Muscle of back (tissue), 11 donors: ENCODE results near the gene ZFP36L1. TPM values are rescaled to one million over a fixed set of nuclear protein-coding genes. Genes with fewer than 3 reads are reported as not detected.
A peak's percentile ranks its signal among the peaks of the same experiment; 100 is the strongest.

Source experiments
- DNase-seq, 3 donors: peaks; one replicate each; pipeline versions ENCODE4 v3.0.0 to v3.0.0-alpha.2; 2013
- polyA plus RNA-seq, 10 donors: library from polyadenylated mRNA; unstranded; fragments of 120-200 nt; gene quantifications; one replicate each; pipeline ENCODE4 v1.2.1, GENCODE V29; 2013; ENCODE audit not compliant: insufficient read length in 10 of 10

Gene ZFP36L1
- polyA plus RNA-seq, 10 donors: 149 to 235 (median 191) TPM

GRCh38 chr14:68817506-68818212 is 24.8 kb upstream of the ZFP36L1 start:
- peak in 1 of 3 donors; percentile 30 for DNase-seq

- DNase-seq: no peak
These were observed 24.1 kb upstream of the ZFP36L1 start for GRCh38 chr14:68816943-68817430.

DNA sequence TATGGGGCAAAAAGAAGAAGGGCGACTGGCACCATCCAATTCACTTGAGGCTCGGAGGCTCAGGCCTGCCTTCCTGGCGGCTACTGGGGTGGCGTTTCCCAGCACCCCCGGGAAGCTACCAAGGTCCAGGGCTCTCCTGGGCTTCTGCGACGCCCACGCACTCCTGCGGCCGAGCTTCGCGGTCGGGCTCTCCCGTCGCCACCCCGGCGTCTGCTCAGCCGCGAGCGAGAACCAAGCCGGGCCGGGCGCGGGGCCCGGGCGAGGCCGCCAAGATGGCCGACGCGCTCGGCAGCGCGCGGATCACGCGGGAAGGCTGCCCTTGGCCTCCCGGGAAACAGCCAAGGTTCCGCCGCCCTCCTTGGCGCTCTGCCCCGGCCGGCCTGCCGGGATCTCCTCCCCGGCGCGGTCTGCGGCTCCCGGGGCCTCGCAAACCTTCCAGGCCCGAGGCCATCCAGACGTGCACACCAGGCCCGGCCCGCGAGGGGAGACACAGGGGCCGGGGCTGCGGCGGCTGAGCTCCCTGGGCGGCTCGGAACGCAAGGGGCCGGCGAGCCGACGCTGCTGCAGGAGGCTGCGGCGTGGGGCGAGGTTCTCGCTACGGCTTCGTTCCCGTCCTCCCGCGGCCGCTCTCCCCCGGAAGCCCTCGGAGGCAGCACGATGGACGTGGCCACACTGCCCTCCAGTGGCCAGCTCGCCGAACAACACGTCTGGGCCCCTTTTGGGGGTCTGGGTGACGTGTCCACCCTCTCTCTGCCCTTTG is 23.5 kb upstream of the ZFP36L1 start:
- peak; percentile 91 to 98 (median 93) for DNase-seq

- DNase-seq: peak in 1 of 3 donors; percentile 35
These were observed 22.7 kb upstream of the ZFP36L1 start for GRCh38 chr14:68815298-68816182.

DNA sequence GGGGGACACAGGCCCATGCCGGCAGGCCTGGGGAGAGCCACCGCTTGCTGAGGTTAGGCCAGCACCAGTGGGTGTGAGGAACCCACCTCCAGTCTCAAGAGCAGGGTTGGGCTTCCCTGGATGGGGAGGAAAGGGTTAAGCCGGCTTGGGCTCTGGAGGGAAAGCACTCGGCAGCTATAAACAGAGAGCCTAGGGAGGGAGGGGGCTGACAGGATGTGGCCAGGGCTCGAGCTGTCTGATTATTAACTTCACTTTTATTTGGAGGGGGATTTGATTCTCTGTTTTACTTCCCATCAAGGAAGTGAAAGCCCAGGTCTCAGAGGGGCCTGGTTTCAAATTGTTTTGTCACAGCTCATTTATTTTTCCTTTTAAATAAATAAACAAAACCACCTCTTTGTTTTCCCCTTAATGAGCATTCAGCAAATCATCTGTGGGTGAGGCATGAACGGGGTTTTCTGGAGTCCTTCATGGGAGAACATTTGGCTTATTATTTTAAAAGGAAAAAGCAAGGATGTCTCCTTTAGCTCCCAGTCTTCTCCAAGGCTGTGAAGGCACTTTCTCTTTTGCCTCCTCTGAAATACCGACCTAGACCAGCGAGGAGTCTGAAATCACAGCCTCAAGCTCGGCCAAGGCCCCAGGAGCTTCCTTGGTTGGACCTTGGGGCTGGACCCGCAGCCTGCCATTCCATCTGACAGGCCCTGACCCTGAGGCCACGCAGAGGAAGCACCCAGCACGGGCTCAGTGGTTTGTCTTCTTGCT is 21.9 kb upstream of the ZFP36L1 start:
- DNase-seq: peak; percentile 70 to 90 (median 73)

DNA sequence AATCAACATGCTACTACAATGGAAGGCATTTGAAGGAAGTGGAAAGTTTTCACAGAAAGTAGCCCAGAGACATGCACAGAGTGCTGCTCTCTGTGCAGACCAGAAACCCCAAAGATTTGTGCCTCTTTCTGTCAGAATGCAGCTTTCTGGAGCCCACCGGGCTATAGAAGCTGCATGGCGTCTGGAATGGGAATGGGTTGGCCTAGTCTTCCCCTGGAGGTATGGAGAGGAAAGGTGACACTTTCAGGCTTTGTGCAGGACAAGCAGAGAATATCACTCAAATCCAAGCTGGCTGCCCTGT is 21.3 kb upstream of the ZFP36L1 start:
- no peak for DNase-seq

DNA sequence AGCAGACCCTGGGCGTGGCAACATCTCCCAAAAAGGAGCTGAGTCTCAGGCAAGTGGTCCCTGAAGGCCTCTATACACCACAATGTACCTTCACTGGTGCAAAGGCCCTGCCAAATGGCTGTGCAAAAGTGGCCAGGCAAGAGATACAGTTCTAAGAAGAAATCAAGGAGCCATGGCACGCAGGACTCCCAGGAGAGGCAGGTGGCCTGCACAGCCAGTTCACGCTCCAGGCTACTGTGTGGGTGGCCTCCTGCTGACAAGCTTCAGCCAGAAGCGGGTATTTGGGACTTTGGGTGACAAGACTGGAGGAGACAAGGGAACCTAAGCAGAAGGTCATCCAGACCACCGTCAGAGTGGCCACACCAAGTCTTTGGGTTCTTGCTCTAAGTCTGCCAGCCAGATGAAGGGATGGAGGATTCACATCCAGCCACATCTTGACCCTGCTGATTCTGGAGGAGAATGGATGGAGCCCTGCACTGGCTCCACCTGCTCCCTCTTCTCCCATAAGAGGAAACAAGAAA is 20.5 kb upstream of the ZFP36L1 start:
- DNase-seq: peak in 1 of 3 donors; percentile 23

DNA sequence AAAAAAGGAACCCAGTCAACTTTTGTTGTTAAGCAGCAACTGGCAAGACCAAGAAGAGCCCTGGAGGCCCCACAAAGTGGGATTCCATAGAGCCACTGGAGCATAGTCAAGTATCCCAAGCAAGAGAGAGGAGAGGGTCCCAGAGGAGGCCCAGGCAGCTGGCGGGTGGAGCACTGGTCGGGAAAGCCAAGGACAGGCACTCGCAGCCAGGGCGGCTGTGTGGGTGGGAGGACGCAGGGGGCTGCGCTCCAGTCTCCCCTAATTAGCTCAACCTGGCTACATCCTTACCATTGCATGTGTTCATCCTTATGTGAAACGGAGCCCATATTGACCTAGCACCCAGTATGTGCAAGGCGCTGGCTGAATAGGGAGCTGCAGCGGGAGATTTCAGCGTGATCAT is 18.3 kb upstream of the ZFP36L1 start:
- peak in 1 of 3 donors; percentile 73 for DNase-seq

- DNase-seq: peak in 1 of 3 donors; percentile 15
These were observed 17.6 kb upstream of the ZFP36L1 start for GRCh38 chr14:68810173-68811153.

GRCh38 chr14:68809524-68809923 is 16.7 kb upstream of the ZFP36L1 start:
- DNase-seq: peak in 1 of 3 donors; percentile 58

DNA sequence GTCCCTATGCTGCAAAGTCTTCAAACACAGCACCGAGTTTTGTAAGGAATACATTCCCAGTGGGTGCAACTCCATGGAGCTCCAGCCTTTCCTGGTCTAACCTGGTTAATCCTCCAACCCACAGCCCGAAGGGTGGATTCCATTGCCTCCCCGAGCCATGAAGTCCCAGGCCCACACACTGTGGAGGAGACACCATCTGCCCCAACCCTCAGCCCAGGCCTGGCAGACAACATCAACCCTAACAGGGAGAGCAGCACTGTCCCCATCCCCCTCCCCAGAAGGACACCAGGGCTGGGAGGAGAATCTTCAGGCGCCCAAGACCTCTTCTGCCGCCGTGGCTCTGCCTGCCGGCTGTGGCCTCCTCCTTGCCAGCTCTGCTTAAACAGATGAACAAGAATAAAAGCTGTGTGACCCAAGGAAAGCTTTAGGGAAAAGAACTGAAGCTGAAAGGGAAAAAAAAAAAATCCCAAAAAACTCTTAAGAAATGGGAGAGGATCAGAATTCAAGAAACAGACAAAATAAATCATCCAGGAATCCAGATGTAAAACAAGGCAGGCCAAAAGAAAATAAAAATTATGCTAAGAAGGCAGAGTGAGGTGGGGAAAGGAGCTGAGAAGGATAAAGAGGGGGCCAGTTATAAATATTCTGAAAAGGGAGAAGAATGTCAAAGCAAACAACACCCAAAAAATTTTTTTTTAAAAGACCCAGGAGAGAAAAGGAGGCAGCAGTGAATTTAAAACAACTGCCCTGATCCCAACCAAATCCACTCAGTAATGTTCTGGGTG is 16.0 kb upstream of the ZFP36L1 start:
- DNase-seq: peak in 1 of 3 donors; percentile 63

DNA sequence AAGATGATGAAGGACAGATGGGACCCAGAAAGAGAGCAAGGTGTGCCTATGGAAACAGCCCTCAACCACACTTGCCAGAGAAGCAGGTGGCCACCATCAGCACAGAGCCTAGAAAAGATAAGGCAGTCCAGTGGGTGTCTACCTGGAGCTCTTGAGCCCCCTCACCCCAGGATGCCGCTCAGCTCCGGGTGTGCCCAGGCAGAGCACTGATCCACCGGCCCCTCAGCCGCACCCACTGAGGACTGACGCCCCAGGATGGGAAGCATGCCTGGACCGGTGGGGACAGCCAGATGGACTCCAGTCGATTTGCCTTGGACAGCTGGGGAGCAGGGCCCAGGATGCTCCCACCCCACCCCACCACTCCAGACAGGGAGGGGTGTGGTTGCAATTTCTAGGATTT is 15.1 kb upstream of the ZFP36L1 start:
- peak in 1 of 3 donors; percentile 29 for DNase-seq

DNA sequence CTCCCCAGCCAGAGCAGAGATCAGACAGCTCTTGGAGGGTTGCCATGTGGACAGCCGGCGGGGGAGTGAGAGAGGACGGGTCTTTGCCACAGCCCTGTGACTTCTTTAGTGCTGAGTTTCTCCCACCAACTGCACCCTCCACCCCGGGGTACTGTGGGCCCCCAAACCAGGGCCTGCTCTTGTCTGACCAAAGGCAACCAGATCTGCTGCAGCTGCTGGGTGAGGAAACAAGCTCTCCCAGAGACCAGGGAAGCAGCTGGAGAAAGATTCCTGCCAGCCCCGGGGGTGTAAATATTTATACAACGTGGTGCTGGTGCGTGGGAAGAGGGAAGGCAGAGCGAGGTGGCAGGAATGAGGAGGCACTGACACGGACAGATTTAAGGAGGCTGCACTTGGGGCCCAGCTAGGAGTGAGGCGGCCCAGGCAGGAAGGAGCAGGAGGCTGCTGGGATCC is 14.3 kb upstream of the ZFP36L1 start:
- DNase-seq: peak in 2 of 3 donors; percentile 67 to 88

- peak in 1 of 3 donors; percentile 60 for DNase-seq
These were observed 13.8 kb upstream of the ZFP36L1 start for GRCh38 chr14:68806526-68807147.

GRCh38 chr14:68805414-68805813 is 12.5 kb upstream of the ZFP36L1 start:
- DNase-seq: peak in 1 of 3 donors; percentile 9

DNA sequence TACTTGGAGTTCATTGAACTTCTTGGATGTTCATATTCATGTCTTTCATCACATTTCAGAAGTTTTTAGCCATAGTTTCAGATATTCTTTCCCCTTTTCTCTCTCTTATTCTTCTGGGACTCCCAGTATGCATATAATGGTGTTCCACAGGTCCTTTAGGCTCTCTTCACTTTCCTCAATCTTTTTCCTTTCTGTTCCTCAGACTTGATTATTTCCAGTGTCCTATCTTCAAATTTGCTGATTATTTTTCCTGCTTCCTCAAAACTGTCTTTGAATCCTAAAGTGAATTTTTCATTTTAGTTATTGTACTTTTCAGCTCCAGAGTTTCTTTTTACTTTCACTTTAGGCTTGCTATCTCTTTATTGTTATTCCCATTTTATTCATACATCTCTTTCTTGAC is 8.8 kb upstream of the ZFP36L1 start:
- no peak for DNase-seq

- DNase-seq: no peak
These were observed 8.1 kb upstream of the ZFP36L1 start for GRCh38 chr14:68800953-68801352.

GRCh38 chr14:68800390-68800789 is 7.5 kb upstream of the ZFP36L1 start:
- no peak for DNase-seq
